GM19099 (cell line): ENCODE data around the gene TAS1R2.

Experiments
- POLR2A ChIP-seq: IDR thresholded peaks from 3 replicates; pipeline ENCODE4 v1.6.1; 2011; ENCODE audit warnings: low read depth; ENCODE audit not compliant: insufficient read length; ENCODE audit errors: extremely low read depth

TAS1R2 gene

GRCh38 chr1:18805925-18806849, 53.3 kb downstream of the TAS1R2 start:
- no peak for TF ChIP-seq POLR2A

- TF ChIP-seq POLR2A: no peak
Observed at GRCh38 chr1:18805150-18805879, 54.1 kb downstream of the TAS1R2 start.

- TF ChIP-seq POLR2A: no peak
Observed at GRCh38 chr1:18803851-18804250, 55.6 kb downstream of the TAS1R2 start.

- no peak for TF ChIP-seq POLR2A
Observed at GRCh38 chr1:18803151-18803791, 56.2 kb downstream of the TAS1R2 start.

GRCh38 chr1:18802231-18802630, 57.2 kb downstream of the TAS1R2 start:
- no peak for TF ChIP-seq POLR2A

- TF ChIP-seq POLR2A: no peak
Observed at GRCh38 chr1:18800258-18800657, 59.2 kb downstream of the TAS1R2 start.

GRCh38 chr1:18799454-18799853, 60.0 kb downstream of the TAS1R2 start:
- TF ChIP-seq POLR2A: no peak

GRCh38 chr1:18798946-18799345, 60.5 kb downstream of the TAS1R2 start:
- TF ChIP-seq POLR2A: no peak

- TF ChIP-seq POLR2A: no peak
Observed at GRCh38 chr1:18798533-18798932, 60.9 kb downstream of the TAS1R2 start.

GRCh38 chr1:18796950-18797349, 62.5 kb downstream of the TAS1R2 start:
- TF ChIP-seq POLR2A: no peak

GRCh38 chr1:18795002-18795689, 64.3 kb downstream of the TAS1R2 start:
- TF ChIP-seq POLR2A: no peak

GRCh38 chr1:18794561-18794960, 64.9 kb downstream of the TAS1R2 start:
- TF ChIP-seq POLR2A: no peak

GRCh38 chr1:18794051-18794450, 65.4 kb downstream of the TAS1R2 start:
- no peak for TF ChIP-seq POLR2A

- no peak for TF ChIP-seq POLR2A
Observed at GRCh38 chr1:18793164-18793563, 66.3 kb downstream of the TAS1R2 start.

GRCh38 chr1:18792747-18793146, 66.7 kb downstream of the TAS1R2 start:
- TF ChIP-seq POLR2A: no peak
